Small intestine (tissue), 7 donors: ENCODE measurements around the gene UTS2B. TPM values are rescaled to one million over a fixed set of nuclear protein-coding genes. Genes with fewer than 3 reads are reported as not detected.
A peak's percentile ranks its signal among the peaks of the same experiment; 100 is the strongest.

Experiments used
- DNase-seq, 2 donors: peaks; one replicate each; pipeline versions ENCODE4 v3.0.0 to v3.0.0-alpha.2; 2013
- FAIRE-seq: peaks from 2 replicates; lab custom pipeline; 2012; peaks lifted over from hg19 to GRCh38; lab: Jason Lieb, UNC
- H3K27ac ChIP-seq, 3 donors: one replicate each; pipeline ENCODE4 v1.5.1; 2013; ENCODE audit warnings: low read length in 2 of 3, mild to moderate bottlenecking in 2 of 3, control low read depth in 1 of 3, inconsistent platforms in 1 of 3, low read depth in 1 of 3, moderate library complexity in 1 of 3
- H3K27me3 ChIP-seq, 3 donors: one replicate each; pipeline ENCODE4 v1.6.1; 2013; ENCODE audit warnings: low read length in 3 of 3, inconsistent platforms in 1 of 3; ENCODE audit not compliant: control insufficient read depth in 3 of 3, insufficient read depth in 3 of 3
- H3K36me3 ChIP-seq, 3 donors: one replicate each; pipeline ENCODE4 v1.6.1; 2013; ENCODE audit warnings: low read length in 3 of 3, inconsistent platforms in 1 of 3, low read depth in 1 of 3, mild to moderate bottlenecking in 1 of 3, moderate library complexity in 1 of 3; ENCODE audit not compliant: control insufficient read depth in 3 of 3, insufficient read depth in 2 of 3
- H3K4me1 ChIP-seq, 3 donors: one replicate each; pipeline ENCODE4 v1.6.1; 2013; ENCODE audit warnings: low read length in 2 of 3, inconsistent platforms in 1 of 3, low read depth in 1 of 3, mild to moderate bottlenecking in 1 of 3, moderate library complexity in 1 of 3; ENCODE audit not compliant: control insufficient read depth in 3 of 3, insufficient read depth in 2 of 3
- H3K4me3 ChIP-seq, 3 donors: one replicate each; pipeline ENCODE4 v1.5.1; 2013; ENCODE audit warnings: low read length in 3 of 3, control low read depth in 1 of 3, inconsistent platforms in 1 of 3, low read depth in 1 of 3, mild to moderate bottlenecking in 1 of 3, moderate library complexity in 1 of 3
- H3K9me3 ChIP-seq, 2 donors: one replicate each; pipeline ENCODE4 v1.6.1; 2013; ENCODE audit warnings: low read depth in 1 of 2, low read length in 1 of 2; ENCODE audit not compliant: control insufficient read depth in 2 of 2, insufficient read depth in 1 of 2
- WGBS, 3 donors: extraction: QIAGEN DNeasy Blood & Tissue Kit; methylation state at CpG; one replicate each; pipeline ENCODE4 v1.1.7; 2013; 5-methylcytosine and 5-hydroxymethylcytosine counted together
- polyA plus RNA-seq, 4 donors: library from polyadenylated mRNA; stranded (reverse) in 3 of 4; unstranded in 1 of 4; fragments of 200-250 nt in 3 of 4; fragments of 120-200 nt in 1 of 4; gene quantifications; one replicate each; pipeline versions ENCODE4 v1.2.1 to v1.2.3, GENCODE V29; 2013
- donor health status: healthy with polysubstance abuse.
- donor health status: control.
- donor health status: control.
- donor health status: Bipolar disorder and iron deficiency.
- donor health status: healthy.

UTS2B gene
- polyA plus RNA-seq, 4 donors: 0.09 to 0.22 TPM; not detected in 2

GRCh38 chr3:191357909-191358308 lies 27.6 kb upstream of the UTS2B start:
- Histone ChIP-seq H3K4me3 (no peak overlapping the region), H3K36me3 (peaks cover 4 to 11% (median 6%) of the 10 kb centered on the region in 3 donors), H3K27ac (no peak overlapping the region), H3K4me1 (peaks cover 0 to 5% (median 0%) of the 10 kb centered on the region in 3 donors), H3K9me3 (no peaks in the 10 kb centered on the region), H3K27me3 (no peaks in the 10 kb centered on the region)
- DNase-seq: no peak
- no peak for FAIRE-seq
- 91 to 96% (median 92%) methylated on average over 6 of the region's 6 CpGs for WGBS, 3 donors

- DNase-seq: peak in 1 of 2 donors; percentile 12
- Histone ChIP-seq H3K27ac (no peak overlapping the region), H3K27me3 (no peaks in the 10 kb centered on the region), H3K9me3 (no peaks in the 10 kb centered on the region), H3K36me3 (peaks cover 4 to 8% (median 6%) of the 10 kb centered on the region in 3 donors), H3K4me1 (peaks cover 0 to 5% (median 0%) of the 10 kb centered on the region in 3 donors), H3K4me3 (no peak overlapping the region)
- WGBS, 3 donors: 58 to 65% (median 63%) methylated on average over 5 of the region's 5 CpGs
- FAIRE-seq: no peak
These were observed 26.5 kb upstream of the UTS2B start for GRCh38 chr3:191356631-191357439.

- WGBS, 3 donors: 76 to 93% (median 81%) methylated on average over 4 of the region's 4 CpGs
- no peaks in the 10 kb centered on the region for H3K9me3 ChIP-seq
- no peak overlapping the region for H3K27ac ChIP-seq
- no peaks in the 10 kb centered on the region for H3K27me3 ChIP-seq
- DNase-seq (no peak), FAIRE-seq (no peak)
- H3K4me3 ChIP-seq: no peak overlapping the region
- H3K36me3 ChIP-seq: peaks cover 0 to 3% (median 0%) of the 10 kb centered on the region in 3 donors
- peaks cover 0 to 15% (median 2%) of the 10 kb centered on the region in 3 donors for H3K4me1 ChIP-seq
These were observed 25.1 kb upstream of the UTS2B start for GRCh38 chr3:191355406-191355805.

GRCh38 chr3:191353022-191353777 lies 22.9 kb upstream of the UTS2B start:
- H3K27me3 ChIP-seq: no peaks in the 10 kb centered on the region
- peaks cover 0 to 3% (median 0%) of the 10 kb centered on the region in 3 donors for H3K36me3 ChIP-seq
- FAIRE-seq (no peak), DNase-seq (peak; percentile 32 to 47)
- H3K4me3 ChIP-seq: no peak overlapping the region
- H3K4me1 ChIP-seq: peaks cover 0 to 15% (median 2%) of the 10 kb centered on the region in 3 donors
- WGBS, 3 donors: 29 to 56% (median 36%) methylated on average over 7 of the region's 7 CpGs
- peak overlapping the region; percentile 32 to 51 (median 38) for H3K27ac ChIP-seq
- no peaks in the 10 kb centered on the region for H3K9me3 ChIP-seq

GRCh38 chr3:191352014-191352413 lies 21.7 kb upstream of the UTS2B start:
- Histone ChIP-seq H3K27ac (no peak overlapping the region), H3K36me3 (no peaks in the 10 kb centered on the region), H3K27me3 (no peaks in the 10 kb centered on the region), H3K9me3 (no peaks in the 10 kb centered on the region), H3K4me3 (no peak overlapping the region), H3K4me1 (peaks cover 0 to 15% (median 2%) of the 10 kb centered on the region in 3 donors)
- no peak for FAIRE-seq
- WGBS, 3 donors: 50 to 81% (median 56%) methylated on average over 1 of the region's 1 CpG
- no peak for DNase-seq

- Histone ChIP-seq H3K4me3 (no peak overlapping the region), H3K27ac (no peak overlapping the region), H3K4me1 (peaks cover 0 to 15% (median 2%) of the 10 kb centered on the region in 3 donors), H3K9me3 (no peaks in the 10 kb centered on the region), H3K36me3 (no peaks in the 10 kb centered on the region), H3K27me3 (no peaks in the 10 kb centered on the region)
- FAIRE-seq (no peak), DNase-seq (no peak)
- WGBS, 3 donors: 62 to 78% (median 75%) methylated on average over 5 of the region's 5 CpGs
These were observed 20.2 kb upstream of the UTS2B start for GRCh38 chr3:191350396-191351090.

GRCh38 chr3:191348098-191348497 lies 17.8 kb upstream of the UTS2B start:
- DNase-seq (no peak), FAIRE-seq (no peak)
- WGBS, 3 donors: 81 to 93% (median 86%) methylated on average over 1 of the region's 1 CpG
- Histone ChIP-seq H3K4me3 (no peak overlapping the region), H3K36me3 (no peaks in the 10 kb centered on the region), H3K27me3 (no peaks in the 10 kb centered on the region), H3K9me3 (no peaks in the 10 kb centered on the region), H3K27ac (no peak overlapping the region), H3K4me1 (peaks cover 0 to 16% (median 4%) of the 10 kb centered on the region in 3 donors)

- H3K27me3 ChIP-seq: no peaks in the 10 kb centered on the region
- no peaks in the 10 kb centered on the region for H3K9me3 ChIP-seq
- H3K27ac ChIP-seq: no peak overlapping the region
- FAIRE-seq (no peak), DNase-seq (no peak)
- WGBS, 3 donors: 64 to 79% (median 67%) methylated on average over 3 of the region's 3 CpGs
- no peaks in the 10 kb centered on the region for H3K36me3 ChIP-seq
- peaks cover 0 to 14% (median 4%) of the 10 kb centered on the region in 3 donors for H3K4me1 ChIP-seq
- H3K4me3 ChIP-seq: no peak overlapping the region
These were observed 16.9 kb upstream of the UTS2B start for GRCh38 chr3:191347228-191347627.
